ENCODE measurements around the gene MBD5. TPM values are rescaled to one million over a fixed set of nuclear protein-coding genes. Genes with fewer than 3 reads are reported as not detected.

MBD5 gene
- total and polyA plus RNA-seq, 2 donors (not counting 1 experiment from before 2014, with no cell fraction given): 10.9 to 69.7 TPM

- H3K4me3 ChIP-seq (ENCODE audit: control extremely low read depth in 1 of 5, extremely low read depth in 1 of 5, insufficient read depth in 1 of 5, low read depth in 2 of 5, low read length in 4 of 5): no peak overlapping the region
- ChIA-PET CTCF (no interaction called here), POLR2A (no interaction called here)
- intact Hi-C loops (cut with micrococcal nuclease): no loop called here
- H3K4me1 Mint-ChIP-seq: peaks cover 15% of the 10 kb centered on the region
- peaks cover 4 to 8% of the 10 kb centered on the region in 2 donors for H3K4me1 ChIP-seq (ENCODE audit: control insufficient read depth in 2 of 2, insufficient read depth in 2 of 2, low read length in 2 of 2)
- H2AFZ ChIP-seq (ENCODE audit: insufficient read depth, low read depth, low read length, poor library complexity, severe bottlenecking): no peak overlapping the region
- no peaks in the 10 kb centered on the region for H3K27me3 ChIP-seq (replicated peaks in 1 of 4; ENCODE audit: control extremely low read depth in 1 of 4, control insufficient read depth in 3 of 4, insufficient read depth in 4 of 4, low read length in 3 of 4)
- TF ChIP-seq, protein P1, sequence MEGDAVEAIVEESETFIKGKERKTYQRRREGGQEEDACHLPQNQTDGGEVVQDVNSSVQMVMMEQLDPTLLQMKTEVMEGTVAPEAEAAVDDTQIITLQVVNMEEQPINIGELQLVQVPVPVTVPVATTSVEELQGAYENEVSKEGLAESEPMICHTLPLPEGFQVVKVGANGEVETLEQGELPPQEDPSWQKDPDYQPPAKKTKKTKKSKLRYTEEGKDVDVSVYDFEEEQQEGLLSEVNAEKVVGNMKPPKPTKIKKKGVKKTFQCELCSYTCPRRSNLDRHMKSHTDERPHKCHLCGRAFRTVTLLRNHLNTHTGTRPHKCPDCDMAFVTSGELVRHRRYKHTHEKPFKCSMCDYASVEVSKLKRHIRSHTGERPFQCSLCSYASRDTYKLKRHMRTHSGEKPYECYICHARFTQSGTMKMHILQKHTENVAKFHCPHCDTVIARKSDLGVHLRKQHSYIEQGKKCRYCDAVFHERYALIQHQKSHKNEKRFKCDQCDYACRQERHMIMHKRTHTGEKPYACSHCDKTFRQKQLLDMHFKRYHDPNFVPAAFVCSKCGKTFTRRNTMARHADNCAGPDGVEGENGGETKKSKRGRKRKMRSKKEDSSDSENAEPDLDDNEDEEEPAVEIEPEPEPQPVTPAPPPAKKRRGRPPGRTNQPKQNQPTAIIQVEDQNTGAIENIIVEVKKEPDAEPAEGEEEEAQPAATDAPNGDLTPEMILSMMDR (IDR thresholded peaks at IDR 0.05): no peak
- TF ChIP-seq EZH2 (IDR thresholded peaks at IDR 0.05; ENCODE audit: borderline replicate concordance, insufficient read depth, low read depth, low read length, poor library complexity, severe bottlenecking): no peak
- no peaks in the 10 kb centered on the region for H4K20me1 ChIP-seq (ENCODE audit: control insufficient read depth, insufficient read depth, low read length, poor library complexity, severe bottlenecking)
- H3K9me3 ChIP-seq (ENCODE audit: control extremely low read depth in 1 of 3, control insufficient read depth in 2 of 3, insufficient read depth in 1 of 3, low read length in 2 of 3): peaks cover 0 to 3% (median 0%) of the 10 kb centered on the region in 3 donors
- H3K9me3 Mint-ChIP-seq (ENCODE audit: insufficient read depth): no peaks in the 10 kb centered on the region
- WGBS (ENCODE audit: insufficient coverage): 100% methylated on average over 1 of the region's 3 CpGs
- no peak overlapping the region for H3K4me2 ChIP-seq (replicated peaks; ENCODE audit: low read depth, low read length, poor library complexity, severe bottlenecking)
- no peak overlapping the region for H3K9ac ChIP-seq (ENCODE audit: low read length)
- H3K4me3 Mint-ChIP-seq: no peak overlapping the region
- DNase-seq: no peak
- no peaks in the 10 kb centered on the region for H3K79me2 ChIP-seq (ENCODE audit: control insufficient read depth, insufficient read depth, low read length)
- H3K27ac Mint-ChIP-seq: no peak overlapping the region
- H3K36me3 ChIP-seq (replicated peaks in 1 of 2; ENCODE audit: control extremely low read depth in 1 of 2, control insufficient read depth in 1 of 2, extremely low read depth in 1 of 2, insufficient read depth in 2 of 2, low read length in 1 of 2): no peaks in the 10 kb centered on the region
- no peak overlapping the region for H3K27ac ChIP-seq (ENCODE audit: low read length in 2 of 2)
- no peaks in the 10 kb centered on the region for H3K27me3 Mint-ChIP-seq
- no peak for ATAC-seq (ENCODE audit: low read depth)
Observed at GRCh38 chr2:148487439-148487838, 466.5 kb downstream of the MBD5 start.

DNA sequence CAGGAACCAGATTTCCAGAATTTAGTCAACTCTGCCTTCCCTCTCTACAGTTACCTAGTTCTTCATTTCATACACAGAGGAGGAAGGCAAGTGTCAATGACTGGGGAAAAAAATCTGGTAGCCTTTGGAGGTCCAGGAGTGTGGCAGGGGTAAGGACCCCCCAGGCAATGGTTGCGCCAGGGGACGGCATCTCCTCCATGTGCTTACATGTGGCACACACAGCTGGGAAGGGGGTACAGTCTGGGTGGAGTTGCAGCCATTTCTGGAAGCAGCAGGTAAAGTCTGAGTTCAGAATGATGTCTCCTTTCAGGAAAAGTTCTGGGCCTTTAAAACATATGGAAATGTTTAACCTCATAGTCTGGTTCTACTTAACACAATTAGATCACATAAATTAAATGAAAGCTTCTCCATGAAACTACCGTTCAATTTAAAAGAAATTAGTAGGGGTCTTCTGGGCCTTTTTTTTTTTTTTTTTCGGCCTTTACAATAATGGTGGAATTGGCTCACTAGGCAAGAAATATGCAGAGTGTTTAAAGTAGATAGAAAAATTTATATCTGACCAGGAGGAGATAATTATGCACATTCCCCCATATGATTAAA lies 470.0 kb downstream of the MBD5 start:
- Histone ChIP-seq H3K27me3 (replicated peaks in 1 of 4; ENCODE audit: control extremely low read depth in 1 of 4, control insufficient read depth in 3 of 4, insufficient read depth in 4 of 4, low read length in 3 of 4) (no peaks in the 10 kb centered on the region), H3K36me3 (replicated peaks in 1 of 2; ENCODE audit: control extremely low read depth in 1 of 2, control insufficient read depth in 1 of 2, extremely low read depth in 1 of 2, insufficient read depth in 2 of 2, low read length in 1 of 2) (no peaks in the 10 kb centered on the region), H2AFZ (ENCODE audit: insufficient read depth, low read depth, low read length, poor library complexity, severe bottlenecking) (no peak overlapping the region), H3K4me3 (ENCODE audit: control extremely low read depth in 1 of 5, extremely low read depth in 1 of 5, insufficient read depth in 1 of 5, low read depth in 2 of 5, low read length in 4 of 5) (no peak overlapping the region), H3K4me2 (replicated peaks; ENCODE audit: low read depth, low read length, poor library complexity, severe bottlenecking) (no peak overlapping the region), H3K79me2 (ENCODE audit: control insufficient read depth, insufficient read depth, low read length) (no peaks in the 10 kb centered on the region), H3K27ac (ENCODE audit: low read length in 2 of 2) (no peak overlapping the region), H3K9me3 (ENCODE audit: control extremely low read depth in 1 of 3, control insufficient read depth in 2 of 3, insufficient read depth in 1 of 3, low read length in 2 of 3) (no peaks in the 10 kb centered on the region), H3K9ac (ENCODE audit: low read length) (no peak overlapping the region), H3K4me1 (ENCODE audit: control insufficient read depth in 2 of 2, insufficient read depth in 2 of 2, low read length in 2 of 2) (peaks cover 22 to 29% of the 10 kb centered on the region in 2 donors), H4K20me1 (ENCODE audit: control insufficient read depth, insufficient read depth, low read length, poor library complexity, severe bottlenecking) (no peaks in the 10 kb centered on the region)
- ChIA-PET POLR2A (no interaction called here), CTCF (interaction anchor here (0.8 kb wide), 1 partner anchor 18 kb away, joined by 3 read pairs; no protein-coding TSS in a partner anchor)
- no peak for ATAC-seq (ENCODE audit: low read depth)
- DNase-seq: no peak
- no peaks in the 10 kb centered on the region for H3K27me3 Mint-ChIP-seq
- H3K4me3 Mint-ChIP-seq: no peak overlapping the region
- intact Hi-C loops (cut with micrococcal nuclease): no loop called here
- H3K27ac Mint-ChIP-seq: no peak overlapping the region
- H3K9me3 Mint-ChIP-seq (ENCODE audit: insufficient read depth): no peaks in the 10 kb centered on the region
- H3K4me1 Mint-ChIP-seq: peaks cover 29% of the 10 kb centered on the region
- TF ChIP-seq, protein P1 (IDR thresholded peaks at IDR 0.05): no peak
- TF ChIP-seq EZH2 (IDR thresholded peaks at IDR 0.05; ENCODE audit: borderline replicate concordance, insufficient read depth, low read depth, low read length, poor library complexity, severe bottlenecking): no peak
- WGBS (ENCODE audit: insufficient coverage): 100% methylated on average over 2 of the region's 4 CpGs
